HL-60 (cell line): ENCODE results near the gene PPP6R3.
"Not testable (repeated sequence)": the region's sequence is repeated elsewhere in the genome, so short reads cannot be mapped to it uniquely, and the experiment has no call there.

Source experiments
- CTCF ChIP-seq: IDR thresholded peaks from one replicate; pipeline ENCODE4 v1.5.1; 2011; ENCODE audit warnings: low read length, control low read depth, inconsistent platforms; ENCODE audit not compliant: insufficient read depth
- GABPA ChIP-seq: IDR thresholded peaks from 2 replicates; pipeline ENCODE4 v1.6.1; 2012; ENCODE audit warnings: low read depth
- POLR2AphosphoS5 ChIP-seq: IDR thresholded peaks from 2 replicates; pipeline ENCODE4 v1.6.1; 2012; ENCODE audit warnings: low read depth
- REST ChIP-seq: IDR thresholded peaks from 2 replicates; pipeline ENCODE4 v1.6.1; 2012; ENCODE audit warnings: low read depth; ENCODE audit not compliant: insufficient replicate concordance

GRCh38 chr11:68634606-68635005 lies 174.1 kb downstream of the PPP6R3 start:
- TF ChIP-seq CTCF, POLR2AphosphoS5, REST, GABPA: not testable (repeated sequence)
